ENCODE measurements around the gene VWA7.
"Not testable (repeated sequence)": the region's sequence is repeated elsewhere in the genome, so short reads cannot be mapped to it uniquely, and the experiment has no call there.

VWA7 gene

GRCh38 chr6:31776989-31777666, at the start of gene VWA7:
Gene VWA7, minus strand, starts transcription at chr6:31777328. Its CDS starts 549 bp downstream, at chr6:31776779.
- no peak for TF ChIP-seq CTCF (IDR thresholded peaks at IDR 0.05; ENCODE audit: control extremely low read depth, extremely low read depth, low read depth, missing control alignments)
- POLR2A ChIA-PET, result interaction anchor here (0.5 to 0.9 kb wide), 3 partner anchors 50 to 80 kb away, joined by 3 to 5 read pairs (median 4); partner anchors contain the start of gene HSPA1B
- DNase-seq (ENCODE audit: extremely low spot score), result peak; percentile 93
- CTCF ChIA-PET, result interaction anchor here (1.0 to 1.8 kb wide), 5 partner anchors 9 to 47 kb away, joined by 3 to 6 read pairs (median 3); partner anchors contain the start of gene LSM2

DNA sequence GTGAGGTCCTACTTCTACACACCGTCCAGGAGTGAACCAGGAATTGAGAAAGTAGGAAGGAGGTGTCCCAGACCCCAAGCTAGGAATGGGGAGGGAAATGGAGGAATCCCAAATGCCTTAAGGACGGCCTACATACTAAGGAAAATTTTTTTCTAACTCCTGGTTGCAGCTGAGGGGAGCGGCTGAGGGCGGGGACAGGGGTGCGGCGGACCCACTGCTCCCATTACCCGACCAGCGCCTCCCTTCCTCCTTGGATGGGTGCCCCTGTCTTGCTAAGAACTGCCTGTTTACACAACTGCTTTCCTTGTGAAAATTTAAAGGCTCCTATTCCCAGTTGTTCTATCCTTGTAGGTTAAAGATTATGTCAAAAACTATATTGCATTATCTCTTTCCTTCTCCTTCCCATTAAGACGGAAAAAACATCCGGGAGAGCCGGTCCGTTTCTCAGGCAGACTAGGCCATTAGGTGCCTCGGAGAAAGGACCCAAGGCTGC, 49.7 kb upstream of the VWA7 start:
- POLR2A ChIA-PET, result interaction anchor here (0.6 to 1.7 kb wide), 31 partner anchors 9 to 1145 kb away, joined by 3 to 39 read pairs (median 5); partner anchors contain the start of genes ATP6V1G2, C6orf47, CLIC1 and DDAH2
- DNase-seq (ENCODE audit: extremely low spot score), result no peak
- CTCF ChIA-PET, result interaction anchor here (0.7 to 1.8 kb wide), 5 partner anchors 13 to 278 kb away, joined by 3 to 6 read pairs (median 3); partner anchors contain the start of gene ABHD16A
- no peak for TF ChIP-seq CTCF (IDR thresholded peaks at IDR 0.05; ENCODE audit: control extremely low read depth, extremely low read depth, low read depth, missing control alignments)

DNA sequence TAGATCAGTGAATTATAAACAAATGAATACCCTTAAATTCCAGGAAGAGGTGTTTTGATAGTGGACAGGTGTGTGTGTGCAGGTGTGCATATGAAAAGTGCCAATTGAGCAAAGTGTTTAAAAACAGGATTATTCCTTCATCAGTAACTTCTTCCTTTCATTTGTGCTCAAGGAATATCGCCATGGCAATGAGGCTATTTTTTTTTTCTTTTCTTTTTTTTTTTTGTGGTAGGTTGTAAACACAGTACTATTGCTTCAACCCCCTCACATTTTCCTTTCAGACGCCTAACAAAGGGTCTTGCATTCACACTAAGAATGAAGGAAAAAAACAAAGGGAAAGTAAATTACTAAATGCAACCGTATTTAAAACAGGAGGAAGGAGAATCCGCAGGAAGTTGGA, 48.4 kb upstream of the VWA7 start:
- ChIA-PET POLR2A (interaction anchor here (1.7 kb wide), 1 partner anchor 10 kb away, joined by 10 read pairs; the partner anchor contains the start of genes HSPA1A and HSPA1L), CTCF (interaction anchor here (1.3 to 1.8 kb wide), 2 partner anchors 12 to 56 kb away, joined by 3 to 6 read pairs; no protein-coding TSS in a partner anchor)
- TF ChIP-seq CTCF (IDR thresholded peaks at IDR 0.05; ENCODE audit: control extremely low read depth, extremely low read depth, low read depth, missing control alignments), result no peak
- DNase-seq (ENCODE audit: extremely low spot score), result no peak

- ChIA-PET POLR2A (interaction anchor here (0.9 to 1.2 kb wide), 3 partner anchors 8 to 28 kb away, joined by 3 to 4 read pairs (median 4); partner anchors contain the start of genes HSPA1A, HSPA1L and VARS1), CTCF (interaction anchor here (1.2 to 2.1 kb wide), 3 partner anchors 9 to 54 kb away, joined by 3 to 8 read pairs (median 5); partner anchors contain the start of gene LSM2)
- not testable (repeated sequence) for DNase-seq (ENCODE audit: extremely low spot score)
These were observed 46.6 kb upstream of the VWA7 start for GRCh38 chr6:31823592-31824196.

- no peak for TF ChIP-seq CTCF (IDR thresholded peaks at IDR 0.05; ENCODE audit: control extremely low read depth, extremely low read depth, low read depth, missing control alignments)
- CTCF ChIA-PET, result interaction anchor here (0.9 to 2.1 kb wide), 5 partner anchors 8 to 90 kb away, joined by 3 to 8 read pairs (median 3); partner anchors contain the start of gene LSM2
- POLR2A ChIA-PET, result interaction anchor here (0.6 to 1.2 kb wide), 4 partner anchors 9 to 196 kb away, joined by 3 to 5 read pairs (median 4); partner anchors contain the start of gene VARS1
- DNase-seq (ENCODE audit: extremely low spot score), result peak; percentile 71
These were observed 45.1 kb upstream of the VWA7 start for GRCh38 chr6:31822036-31822821.

DNA sequence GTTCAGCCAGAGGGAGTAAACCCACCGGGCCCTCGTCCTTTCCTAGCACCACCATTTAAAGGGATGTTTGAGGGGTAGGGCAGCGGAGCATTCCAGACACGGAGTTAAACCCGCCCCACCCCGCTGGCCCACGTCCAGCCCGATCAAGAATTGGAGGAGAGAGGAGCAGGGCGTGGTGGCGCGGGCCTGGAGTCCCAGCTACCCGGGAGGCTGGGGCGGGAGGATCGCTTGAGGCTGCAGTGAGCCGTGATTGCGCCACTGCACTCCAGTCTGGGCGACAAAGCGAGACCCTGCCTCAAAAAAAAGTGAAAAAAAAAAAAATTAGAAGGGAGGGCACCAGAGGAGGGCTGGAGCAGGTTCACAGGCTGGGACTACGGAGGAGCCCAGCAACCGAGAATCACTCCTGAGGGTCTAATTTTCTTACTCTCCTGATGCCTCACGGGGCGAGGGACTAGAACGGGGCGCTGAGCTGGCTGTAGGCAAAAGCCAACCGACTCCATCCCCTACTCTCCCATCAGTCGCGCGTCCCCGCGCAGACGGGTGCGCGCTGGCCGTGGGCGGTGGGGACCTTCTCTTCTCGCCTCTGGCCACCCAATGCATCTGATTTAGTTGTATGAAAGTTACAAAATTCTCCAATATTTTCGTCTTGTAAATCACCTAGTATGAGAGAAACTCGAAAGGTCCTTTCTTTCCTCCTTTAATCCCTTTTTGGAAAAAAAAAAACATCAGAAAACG, 44.3 kb upstream of the VWA7 start:
- DNase-seq (ENCODE audit: extremely low spot score), result peak; percentile 70
- CTCF ChIA-PET, result interaction anchor here (1.2 to 2.1 kb wide), 2 partner anchors 13 to 52 kb away, joined by 3 to 5 read pairs; no protein-coding TSS in a partner anchor
- POLR2A ChIA-PET, result interaction anchor here (0.6 kb wide), 1 partner anchor 45 kb away, joined by 5 read pairs; no protein-coding TSS in a partner anchor
- TF ChIP-seq CTCF (IDR thresholded peaks at IDR 0.05; ENCODE audit: control extremely low read depth, extremely low read depth, low read depth, missing control alignments), result no peak

- ChIA-PET POLR2A (interaction anchor here (0.7 kb wide), 1 partner anchor 130 kb away, joined by 10 read pairs; no protein-coding TSS in a partner anchor), CTCF (interaction anchor here (1.2 to 2.1 kb wide), 2 partner anchors 14 to 17 kb away, joined by 3 to 7 read pairs; partner anchors contain the start of gene LSM2)
- DNase-seq (ENCODE audit: extremely low spot score), result not testable (repeated sequence)
These were observed 43.3 kb upstream of the VWA7 start for GRCh38 chr6:31820399-31820798.

Measured in GM10248 (cell line).